Central memory CD4-positive, alpha-beta T cell (primary cell): Measurements from ENCODE around the gene UVRAG.

Experiments
- DNase-seq: peaks from one replicate; pipeline ENCODE4 v3.0.0; 2022

Gene UVRAG

GRCh38 chr11:75884321-75884720 lies 69.3 kb downstream of the UVRAG start:
- DNase-seq = no peak

DNA sequence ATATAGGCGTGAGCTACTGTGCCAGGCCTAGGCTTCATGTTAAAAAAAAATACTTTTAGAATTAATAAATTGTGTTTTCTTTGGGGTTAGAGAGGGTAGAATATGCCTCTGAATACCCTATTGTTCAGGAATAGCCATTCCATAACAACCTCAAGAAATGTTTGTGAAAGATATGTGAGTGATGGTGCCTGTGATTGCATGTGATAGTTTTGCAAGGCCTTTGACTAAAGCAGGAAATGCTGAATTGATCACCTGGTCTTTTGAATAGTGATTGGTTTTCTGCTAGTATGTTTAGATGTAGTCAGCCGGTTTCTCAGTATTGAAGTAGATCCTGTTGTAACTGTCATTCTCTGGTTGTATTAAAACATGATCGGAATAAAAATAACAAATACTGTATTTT lies 73.4 kb downstream of the UVRAG start:
- no peak for DNase-seq

DNA sequence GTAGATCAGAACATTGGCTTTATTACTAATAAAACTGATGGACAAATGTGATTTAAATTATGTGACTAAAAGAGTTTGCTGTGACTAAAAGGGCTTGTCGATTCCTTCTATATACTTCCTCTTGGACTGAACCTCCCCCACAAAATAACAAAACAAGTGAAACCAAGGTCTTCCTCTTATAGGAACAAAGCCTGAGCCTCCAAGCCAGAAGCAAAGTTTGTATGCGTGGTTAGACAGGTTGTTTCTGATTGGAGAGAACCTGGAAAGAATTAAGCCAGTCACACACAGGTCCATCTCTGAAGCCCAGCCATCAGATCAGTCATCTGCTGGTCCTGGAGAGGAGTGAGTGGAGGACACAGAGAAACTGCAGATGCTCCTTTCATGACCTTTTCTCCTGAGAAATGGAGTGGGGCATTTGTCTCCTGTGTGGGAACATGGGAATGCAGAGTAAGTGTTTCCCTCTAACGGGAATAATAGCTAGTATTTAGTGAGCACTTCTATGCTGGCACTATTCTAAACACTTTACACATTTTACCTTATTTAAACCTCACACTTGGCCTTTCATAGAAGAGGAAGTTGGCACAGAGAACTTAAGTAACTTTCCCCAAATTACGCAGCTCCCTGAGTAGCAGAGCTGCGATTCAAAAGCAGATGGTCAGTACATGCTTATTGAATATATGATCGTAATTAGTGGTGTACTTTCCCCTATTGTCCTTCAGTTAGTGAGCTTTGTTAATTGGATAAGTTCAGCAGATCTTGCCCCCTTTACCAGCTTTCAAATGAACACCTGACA lies 77.1 kb downstream of the UVRAG start:
- DNase-seq = no peak

DNA sequence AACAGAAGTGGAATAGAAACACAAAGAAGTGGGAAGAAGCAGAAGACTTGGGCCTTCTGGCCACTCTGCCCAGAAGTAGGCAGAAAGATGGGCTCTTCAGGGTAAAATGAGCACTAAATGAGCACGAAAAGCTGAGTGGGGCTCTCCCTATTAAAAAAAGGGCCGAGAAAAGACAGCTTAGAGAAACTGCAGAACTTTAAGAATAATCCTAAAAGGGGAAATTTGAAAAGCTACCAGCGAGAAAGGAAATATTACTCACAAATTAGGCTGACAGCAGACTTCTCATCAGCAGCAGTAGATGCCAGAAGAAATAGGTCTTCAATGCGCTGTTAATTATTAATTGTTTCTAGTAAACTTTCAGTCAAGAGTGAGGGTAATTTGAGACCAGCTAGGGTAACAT lies 78.2 kb downstream of the UVRAG start:
- DNase-seq = no peak

GRCh38 chr11:75894036-75894585 lies 79.1 kb downstream of the UVRAG start:
- no peak for DNase-seq

- DNase-seq = peak; percentile 17
Measured at GRCh38 chr11:75896843-75897419, 81.9 kb downstream of the UVRAG start.

- no peak for DNase-seq
Measured at GRCh38 chr11:75898871-75899270, 83.9 kb downstream of the UVRAG start.

DNA sequence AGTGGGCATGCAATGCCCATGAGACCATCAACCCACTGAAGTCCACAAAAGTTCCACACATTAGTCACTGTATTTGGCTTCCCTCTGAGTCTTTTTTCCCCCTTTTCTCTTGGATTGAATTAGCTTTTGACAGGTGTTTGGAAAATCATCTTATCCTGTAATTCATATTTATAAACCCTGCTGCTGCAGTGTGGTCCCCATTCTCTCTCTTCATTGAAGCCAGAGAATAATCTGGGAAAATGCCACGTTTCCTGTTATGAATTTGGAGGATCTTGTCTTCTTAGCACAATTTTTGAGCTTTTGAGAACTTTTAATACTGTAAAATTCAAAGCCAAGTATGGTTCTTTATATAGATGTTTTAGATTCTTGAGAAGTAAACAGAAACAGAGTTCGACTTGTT lies 84.8 kb downstream of the UVRAG start:
- no peak for DNase-seq

- DNase-seq = no peak
Measured at GRCh38 chr11:75900848-75901247, 85.8 kb downstream of the UVRAG start.

GRCh38 chr11:75902631-75903030 lies 87.6 kb downstream of the UVRAG start:
- no peak for DNase-seq

DNA sequence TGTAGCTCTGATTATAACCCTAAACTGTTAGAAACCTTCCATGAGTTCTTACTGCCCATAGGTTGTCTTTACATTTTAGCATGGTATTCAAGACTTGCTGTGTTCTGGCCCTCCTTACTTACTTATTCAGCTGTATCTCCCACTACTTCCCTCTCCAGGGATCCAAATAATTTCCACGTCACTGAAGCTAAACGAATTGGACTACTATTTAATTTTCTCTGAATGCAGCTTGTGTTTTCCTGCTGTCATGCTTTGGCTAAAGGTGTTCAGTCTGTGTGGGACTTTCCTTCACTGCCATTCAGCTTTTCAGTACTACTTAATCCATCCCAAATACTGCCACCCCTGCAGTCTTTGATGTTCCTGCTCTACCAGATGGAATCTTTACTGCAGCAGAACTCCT lies 88.3 kb downstream of the UVRAG start:
- DNase-seq = no peak

DNA sequence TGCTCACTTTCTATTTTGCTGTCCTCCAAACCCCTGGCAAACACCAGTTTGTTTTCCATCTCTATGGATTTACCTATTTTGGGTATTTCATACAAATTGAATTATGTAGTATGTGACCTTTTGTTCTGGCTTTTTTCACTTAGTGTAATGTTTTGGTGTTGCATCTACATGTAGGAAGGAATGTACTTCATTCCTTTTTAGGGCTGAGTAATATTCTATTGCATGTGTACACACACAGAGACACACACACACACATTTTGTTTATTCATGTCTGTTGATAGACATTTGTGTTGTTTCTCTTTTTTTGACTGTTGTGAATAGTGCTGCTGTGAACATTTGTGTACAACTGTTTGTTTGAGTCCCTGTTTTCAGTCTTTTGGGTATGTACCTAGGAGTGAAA lies 90.4 kb downstream of the UVRAG start:
- no peak for DNase-seq

DNA sequence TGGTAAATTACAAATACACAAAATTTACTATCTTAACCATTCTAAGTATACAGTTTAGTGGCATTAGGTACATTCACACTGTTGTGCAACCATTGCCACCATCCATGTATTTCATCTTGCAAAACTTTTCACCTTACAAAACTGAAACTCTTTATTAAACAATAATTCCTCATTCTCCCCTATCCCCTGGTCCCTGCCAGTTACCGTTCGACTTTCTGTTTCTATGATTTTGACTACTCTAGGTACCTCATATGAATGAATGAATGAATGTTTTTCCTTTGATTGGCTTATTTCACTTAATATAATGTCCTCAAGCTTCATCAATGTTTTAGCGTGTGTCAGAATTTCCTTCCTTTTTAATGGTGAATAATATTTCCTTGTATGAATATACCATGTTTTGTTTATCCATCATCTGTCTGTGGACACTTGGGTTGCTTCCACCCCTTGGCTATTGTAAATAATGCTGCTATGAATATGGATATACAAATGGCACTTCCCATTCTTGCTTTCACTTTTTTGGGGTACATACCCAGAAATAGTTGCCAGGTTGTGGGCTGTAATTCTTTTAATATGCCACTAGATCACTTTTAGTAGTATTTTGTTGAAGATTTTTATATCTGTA lies 93.0 kb downstream of the UVRAG start:
- DNase-seq = no peak

GRCh38 chr11:75910426-75911145 lies 95.6 kb downstream of the UVRAG start:
- DNase-seq = no peak

DNA sequence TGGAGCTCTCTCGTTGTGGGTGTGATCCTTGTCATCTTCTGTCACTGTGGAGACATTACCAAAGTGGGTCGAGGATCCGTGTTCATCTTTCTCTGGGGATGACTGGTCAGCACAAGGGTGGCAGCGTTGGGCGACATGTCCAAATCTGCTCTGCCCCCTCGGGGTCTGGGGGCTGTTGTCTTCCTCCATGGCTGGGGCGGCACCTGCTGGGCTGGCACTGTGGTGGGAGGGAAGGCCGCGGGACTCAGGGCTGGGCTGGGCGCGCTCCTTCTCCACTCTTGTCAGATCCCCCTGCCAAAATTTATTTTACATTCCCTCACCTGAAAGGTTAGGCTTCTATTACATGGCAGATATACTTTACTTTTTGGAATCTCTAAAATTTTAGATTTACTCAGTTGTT lies 96.4 kb downstream of the UVRAG start:
- no peak for DNase-seq

DNA sequence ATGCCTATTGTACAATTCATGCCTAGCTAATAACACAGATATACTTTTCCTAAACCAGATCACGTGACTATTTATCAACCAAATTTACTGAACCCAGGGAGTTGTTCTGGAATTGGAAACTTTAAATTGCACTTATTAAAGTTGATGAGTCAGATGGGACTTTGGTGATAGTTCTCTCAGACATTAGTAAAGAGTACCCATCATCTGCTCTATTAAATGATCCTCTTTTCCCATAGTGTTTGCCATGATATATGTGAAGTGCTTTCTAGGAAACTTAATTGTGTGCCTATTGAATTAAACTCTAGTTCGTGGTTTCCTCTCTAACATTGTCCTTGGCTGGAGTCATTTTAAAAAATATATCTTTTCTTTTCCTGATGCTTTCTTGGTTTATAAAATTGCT lies 99.0 kb downstream of the UVRAG start:
- DNase-seq = no peak

DNA sequence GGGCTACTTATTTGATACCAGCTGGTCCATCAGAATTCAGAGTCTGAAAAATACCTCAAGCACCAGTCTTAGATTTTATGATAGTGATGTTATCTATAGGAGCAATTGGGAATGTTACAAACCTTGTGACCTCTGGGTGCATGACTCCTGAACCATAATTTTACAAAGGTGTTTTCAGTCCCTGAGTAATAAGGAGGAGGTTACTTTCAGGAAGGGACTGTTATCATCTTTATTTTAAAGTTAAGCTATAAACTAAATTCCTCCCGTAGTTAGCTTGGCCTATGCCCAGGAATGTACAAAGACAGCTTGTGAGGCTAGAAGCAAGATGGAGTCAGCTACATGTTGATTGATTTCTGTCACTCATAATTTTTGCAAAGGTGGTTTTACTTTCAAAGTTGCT lies 101.9 kb downstream of the UVRAG start:
- no peak for DNase-seq

- no peak for DNase-seq
Measured at GRCh38 chr11:75918331-75918730, 103.3 kb downstream of the UVRAG start.

GRCh38 chr11:75919525-75919924 lies 104.5 kb downstream of the UVRAG start:
- no peak for DNase-seq

- no peak for DNase-seq
Measured at GRCh38 chr11:75920848-75921247, 105.8 kb downstream of the UVRAG start.

GRCh38 chr11:75921808-75922207 lies 106.8 kb downstream of the UVRAG start:
- no peak for DNase-seq

DNA sequence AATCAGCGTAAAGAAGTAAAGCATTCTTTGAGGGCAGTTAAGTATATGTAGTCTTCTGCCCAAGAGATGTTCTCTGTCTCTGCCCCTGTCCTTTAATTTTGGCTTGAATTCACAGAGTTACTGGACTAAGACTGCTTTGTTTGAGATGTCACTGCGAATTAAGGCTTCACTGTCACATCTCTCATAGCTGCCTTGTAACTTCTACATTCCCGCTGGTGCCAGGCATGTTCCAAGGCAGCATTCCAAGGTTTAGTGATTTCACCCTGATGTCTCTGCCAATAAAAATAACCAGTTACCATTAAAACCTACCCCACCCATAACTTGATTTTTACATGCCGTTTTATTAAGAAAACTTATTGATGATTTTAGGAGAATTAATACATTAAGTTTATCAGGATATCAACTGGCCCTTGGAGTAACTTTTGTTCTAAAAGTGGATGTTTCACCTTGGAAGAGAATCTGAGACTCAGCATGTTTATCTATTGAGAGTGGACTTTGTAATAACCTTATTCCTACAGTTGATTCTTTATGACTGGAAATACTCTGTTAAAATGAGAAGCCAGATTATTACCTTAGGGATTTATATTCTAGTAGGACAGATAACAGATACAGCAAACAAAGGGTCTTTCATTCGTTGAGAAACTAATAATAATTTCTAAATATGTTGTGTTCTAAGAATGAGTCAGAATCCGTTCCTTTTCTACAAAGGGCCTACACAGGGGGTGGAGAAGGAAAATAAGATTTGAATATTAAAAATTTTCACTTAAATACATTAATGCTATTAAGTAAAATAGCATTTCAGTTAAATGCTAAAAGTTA lies 110.2 kb downstream of the UVRAG start:
- DNase-seq = no peak
